ENCODE data around the gene CORO6. TPM values are rescaled to one million over a fixed set of nuclear protein-coding genes. Genes with fewer than 3 reads are reported as not detected.

CORO6 gene
- total RNA-seq, 1 experiment from 2014 or later, result 2.4 TPM

GRCh38 chr17:29633886-29634285, 11.2 kb upstream of the CORO6 start:
- no peak for DNase-seq (ENCODE audit: low read depth)

DNA sequence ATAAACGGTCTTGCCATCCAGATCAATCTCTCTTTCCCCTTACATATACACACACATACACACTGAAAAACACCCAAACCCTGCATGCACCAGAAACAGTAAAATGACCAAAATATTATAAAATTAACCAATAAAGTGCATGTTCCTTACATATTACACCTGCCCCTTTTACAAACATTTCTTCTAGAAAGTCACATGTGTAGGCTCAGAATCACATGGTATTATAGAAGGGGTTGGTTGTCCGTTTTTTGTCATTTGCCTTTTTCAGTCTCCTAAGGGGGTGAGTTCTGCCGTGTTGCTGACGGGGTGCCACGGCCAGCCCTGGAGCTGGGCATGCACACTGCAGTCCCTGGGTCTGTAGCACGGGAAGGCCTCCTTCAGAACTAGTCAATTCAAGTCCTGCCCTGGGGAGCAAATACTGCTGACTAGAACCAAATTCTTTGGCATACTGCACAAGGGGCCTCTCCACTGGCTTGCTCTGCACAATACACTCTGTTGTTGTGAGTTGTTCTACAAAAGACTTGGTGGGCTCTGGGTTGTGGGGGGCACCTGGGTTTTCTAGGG, 8.0 kb upstream of the CORO6 start:
- no peak for DNase-seq (ENCODE audit: low read depth)

DNA sequence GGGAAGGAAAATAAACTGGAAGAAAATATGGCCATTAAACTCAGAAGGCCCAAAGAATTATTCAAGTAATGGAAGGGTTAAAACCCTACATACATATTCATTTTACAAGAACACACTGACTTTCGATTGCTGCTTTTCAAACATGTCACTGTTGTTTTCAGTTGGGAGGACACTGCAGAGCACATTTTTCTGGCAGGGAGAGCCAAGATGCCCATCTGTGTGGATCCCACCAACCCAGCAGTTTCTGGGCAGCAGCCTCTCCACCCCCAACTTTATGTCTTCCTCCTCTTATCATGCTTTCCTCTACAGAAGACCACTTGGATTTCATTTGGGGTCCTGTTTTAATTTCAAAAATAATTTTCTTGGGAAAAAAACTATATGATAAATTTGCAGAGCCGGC, 7.1 kb upstream of the CORO6 start:
- no peak for DNase-seq (ENCODE audit: low read depth)

DNA sequence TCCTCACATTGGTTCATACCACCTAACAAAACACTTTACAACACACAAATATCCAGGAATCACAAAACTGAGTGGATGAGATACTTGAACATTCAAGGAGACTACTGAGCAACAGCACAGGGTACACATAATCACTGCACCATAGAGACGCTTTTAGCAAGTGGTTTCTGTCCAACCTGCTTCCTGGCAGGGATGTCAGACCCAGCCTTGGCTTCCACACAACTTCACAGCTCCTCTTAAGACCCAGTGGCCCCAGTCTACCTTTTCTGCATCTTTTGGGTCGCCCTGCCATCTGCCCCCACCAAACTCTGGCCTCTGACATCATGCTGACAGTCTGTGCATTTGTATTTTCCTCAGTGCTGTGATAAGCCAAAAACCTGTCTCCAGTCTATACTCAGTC, 5.9 kb upstream of the CORO6 start:
- no peak for DNase-seq (ENCODE audit: low read depth)

- DNase-seq (ENCODE audit: low read depth), result no peak
Observed at GRCh38 chr17:29627951-29628350, 5.2 kb upstream of the CORO6 start.

GRCh38 chr17:29625037-29625750, 2.5 kb upstream of the CORO6 start:
- DNase-seq (ENCODE audit: low read depth), result peak; percentile 63

- DNase-seq (ENCODE audit: low read depth), result no peak
Observed at GRCh38 chr17:29624586-29624985, 1.9 kb upstream of the CORO6 start.

DNA sequence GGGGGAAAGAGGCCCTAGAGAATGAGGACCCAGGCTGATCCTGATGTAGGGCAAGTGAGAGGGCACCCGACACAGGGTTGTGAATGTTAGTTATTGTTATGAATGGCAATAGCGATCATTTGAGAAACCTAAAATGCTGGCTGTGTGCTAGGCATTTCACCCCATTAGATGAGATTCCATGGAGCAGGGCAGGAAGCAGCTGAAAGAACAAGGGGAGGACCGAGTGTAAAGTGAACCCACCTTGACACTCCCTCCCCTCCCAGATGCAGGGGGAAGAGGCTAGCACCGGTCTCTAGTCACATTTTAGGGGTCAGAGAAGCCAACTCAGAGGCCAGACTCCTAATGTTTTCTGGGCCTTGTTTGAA, 553 bp upstream of the CORO6 start:
- DNase-seq (ENCODE audit: low read depth), result no peak

GRCh38 chr17:29621751-29622194, 939 bp downstream of the CORO6 start:
- peak; percentile 36 for DNase-seq (ENCODE audit: low read depth)

DNA sequence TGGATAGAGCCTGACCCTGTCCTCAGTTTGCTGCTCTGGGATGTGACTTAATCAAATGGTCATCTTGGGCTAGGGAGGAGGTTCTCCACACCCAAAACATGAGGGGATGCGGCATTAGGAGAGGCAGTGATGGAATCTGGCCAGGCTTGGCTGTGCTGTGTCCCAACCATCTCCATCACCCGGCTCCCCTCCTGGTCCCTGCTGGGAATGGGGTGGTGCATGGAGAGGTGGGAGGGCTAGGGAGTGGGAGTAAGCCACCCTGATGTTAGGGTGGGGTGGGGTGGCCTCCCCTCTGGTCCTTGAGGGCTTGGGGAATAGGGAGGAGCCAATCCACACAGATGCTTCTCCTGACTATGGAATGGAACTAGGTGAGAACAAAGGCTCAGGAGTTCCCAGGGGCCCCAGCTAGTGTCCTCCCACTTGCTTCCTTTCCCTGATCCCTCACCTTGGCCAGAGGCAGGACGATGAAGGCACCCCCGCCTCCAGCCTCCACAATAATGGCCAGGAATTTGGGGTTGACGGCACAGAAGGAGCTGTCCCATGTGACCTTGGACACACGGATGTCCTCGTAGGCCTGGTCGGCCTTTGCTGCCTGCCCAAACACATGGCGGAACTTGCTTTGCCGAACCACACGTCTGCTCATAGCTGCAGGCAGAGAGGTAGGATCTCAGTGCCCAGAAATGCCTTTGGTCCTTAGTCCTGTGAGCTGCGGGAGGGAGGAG, 1.8 kb downstream of the CORO6 start:
- no peak for DNase-seq (ENCODE audit: low read depth)

DNA sequence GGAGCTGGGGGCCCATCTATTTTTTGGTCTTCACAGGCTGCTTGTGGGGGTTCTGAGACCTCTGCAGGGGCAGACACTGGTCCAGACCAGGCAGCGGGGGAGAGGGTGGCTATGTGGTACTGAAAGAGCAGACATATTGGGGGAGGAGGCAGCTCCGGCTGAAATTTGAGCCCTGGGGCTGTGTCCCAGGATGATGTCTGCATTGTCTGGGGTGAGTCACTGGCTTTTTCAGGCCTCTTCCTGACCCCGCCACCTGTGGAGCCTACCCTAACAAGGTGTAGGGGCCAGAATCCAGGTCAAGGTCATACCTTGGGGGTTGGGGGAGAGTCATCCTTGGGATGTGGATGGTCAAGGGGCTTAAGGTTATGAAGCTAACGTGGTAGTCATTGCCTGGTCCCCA, 2.4 kb downstream of the CORO6 start:
- peak; percentile 72 for DNase-seq (ENCODE audit: low read depth)

GRCh38 chr17:29619251-29619650, 3.5 kb downstream of the CORO6 start:
- DNase-seq (ENCODE audit: low read depth), result peak; percentile 56

- no peak for DNase-seq (ENCODE audit: low read depth)
Observed at GRCh38 chr17:29618272-29619065, 4.2 kb downstream of the CORO6 start.

GRCh38 chr17:29617481-29618271, 5.0 kb downstream of the CORO6 start:
- no peak for DNase-seq (ENCODE audit: low read depth)

- DNase-seq (ENCODE audit: low read depth), result no peak
Observed at GRCh38 chr17:29617125-29617480, 5.6 kb downstream of the CORO6 start.

- no peak for DNase-seq (ENCODE audit: low read depth)
Observed at GRCh38 chr17:29616300-29617048, 6.2 kb downstream of the CORO6 start.

- DNase-seq (ENCODE audit: low read depth), result no peak
Observed at GRCh38 chr17:29615492-29616299, 7.0 kb downstream of the CORO6 start.

DNA sequence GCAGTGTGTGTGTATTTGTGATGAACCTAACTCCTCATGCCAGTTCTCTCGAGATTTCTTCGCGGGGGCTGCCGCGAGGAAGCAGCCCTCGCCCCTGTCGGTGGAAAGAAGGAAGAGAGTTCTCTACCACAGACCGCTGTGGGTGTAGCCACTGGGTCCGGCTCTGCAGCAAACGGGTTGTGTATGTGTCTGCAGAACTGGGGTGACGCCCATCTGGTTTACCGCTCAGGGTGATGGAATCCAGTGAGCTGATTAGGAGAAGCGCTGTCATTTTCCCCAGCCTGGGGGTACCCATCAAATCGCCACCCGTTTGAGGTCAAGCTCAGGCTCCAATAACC, 7.7 kb downstream of the CORO6 start:
- DNase-seq (ENCODE audit: low read depth), result no peak

- no peak for DNase-seq (ENCODE audit: low read depth)
Observed at GRCh38 chr17:29614349-29615047, 8.2 kb downstream of the CORO6 start.

Data from HT1080 (cell line).